H1 (cell line): ENCODE data around the gene CALY. TPM values are rescaled to one million over a fixed set of nuclear protein-coding genes. Genes with fewer than 3 reads are reported as not detected.

Experiments
- polyA plus RNA-seq, 7 experiments: library from polyadenylated mRNA; depleted of rRNA in 3 of 7; stranded (reverse) in 5 of 7; unstranded in 2 of 7; fragments of >200 nt in 5 of 7; fragments of 200-250 nt in 2 of 7; gene quantifications; 1 replicate in 5 of 7; 2 replicates in 1 of 7; 4 replicates in 1 of 7; pipeline versions ENCODE4 v1.2.1 to v1.2.3, GENCODE V29; 2011 to 2013; ENCODE audit warnings: missing spikeins in 2 of 7, mixed read lengths in 2 of 7
- total RNA-seq: library from RNA; stranded (reverse); fragmentation: NEBNext Ultra II Directional; extraction: Animal tissue kit (Norgen Biotek cat#: 25700); gene quantifications from 2 replicates; pipeline ENCODE4 v1.2.1, GENCODE V29; 2021
- TF ChIP-seq, protein P1 (sequence below), 3 experiments: IDR thresholded peaks; 1 replicate in 2 of 3; 2 replicates in 1 of 3; pipeline versions ENCODE4 v1.5.1 to v1.6.1; 2011; ENCODE audit warnings: low read length in 3 of 3, mild to moderate bottlenecking in 3 of 3, inconsistent platforms in 2 of 3, low read depth in 1 of 3, moderate library complexity in 1 of 3; ENCODE audit not compliant: insufficient read depth in 1 of 3; ENCODE audit errors: control extremely low read depth in 1 of 3

The CALY gene
- total and polyA plus RNA-seq, 2 of the 8 experiments (the other 6 are each of a cell fraction or from before 2014, with no cell fraction given) = 1.3 to 1.5 TPM

- TF ChIP-seq, protein P1, sequence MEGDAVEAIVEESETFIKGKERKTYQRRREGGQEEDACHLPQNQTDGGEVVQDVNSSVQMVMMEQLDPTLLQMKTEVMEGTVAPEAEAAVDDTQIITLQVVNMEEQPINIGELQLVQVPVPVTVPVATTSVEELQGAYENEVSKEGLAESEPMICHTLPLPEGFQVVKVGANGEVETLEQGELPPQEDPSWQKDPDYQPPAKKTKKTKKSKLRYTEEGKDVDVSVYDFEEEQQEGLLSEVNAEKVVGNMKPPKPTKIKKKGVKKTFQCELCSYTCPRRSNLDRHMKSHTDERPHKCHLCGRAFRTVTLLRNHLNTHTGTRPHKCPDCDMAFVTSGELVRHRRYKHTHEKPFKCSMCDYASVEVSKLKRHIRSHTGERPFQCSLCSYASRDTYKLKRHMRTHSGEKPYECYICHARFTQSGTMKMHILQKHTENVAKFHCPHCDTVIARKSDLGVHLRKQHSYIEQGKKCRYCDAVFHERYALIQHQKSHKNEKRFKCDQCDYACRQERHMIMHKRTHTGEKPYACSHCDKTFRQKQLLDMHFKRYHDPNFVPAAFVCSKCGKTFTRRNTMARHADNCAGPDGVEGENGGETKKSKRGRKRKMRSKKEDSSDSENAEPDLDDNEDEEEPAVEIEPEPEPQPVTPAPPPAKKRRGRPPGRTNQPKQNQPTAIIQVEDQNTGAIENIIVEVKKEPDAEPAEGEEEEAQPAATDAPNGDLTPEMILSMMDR (IDR thresholded peaks at IDR 0.05; ENCODE audit: control extremely low read depth in 1 of 3, insufficient read depth in 1 of 3, low read depth in 1 of 3, low read length in 3 of 3) = no peak
Observed at GRCh38 chr10:133341983-133342382, 5.3 kb upstream of the CALY start (continued).
